ENCODE results near the gene TEKT2. TPM values are rescaled to one million over a fixed set of nuclear protein-coding genes. Genes with fewer than 3 reads are reported as not detected.

Gene TEKT2
- total RNA-seq, 1 experiment from 2014 or later: 0.20 TPM

GRCh38 chr1:36118447-36119204, 34.7 kb downstream of the TEKT2 start:
- H3K9me3 Mint-ChIP-seq: no peaks in the 10 kb centered on the region
- H3K14ac ChIP-seq (ENCODE audit: insufficient read depth, low read length): no peak overlapping the region
- no peak for TF ChIP-seq CTCF (conservative IDR thresholded peaks at IDR 0.05)
- H2BK5ac ChIP-seq (ENCODE audit: insufficient read length, low read length): no peak overlapping the region
- H2BK12ac ChIP-seq (ENCODE audit: insufficient read length, low read depth, low read length): no peak overlapping the region
- no peak overlapping the region for H3K4me2 ChIP-seq (ENCODE audit: insufficient read depth, insufficient read length, low read length)
- H4K8ac ChIP-seq (replicated peaks; ENCODE audit: insufficient read length, low read depth, low read length): no peak overlapping the region
- H3K56ac ChIP-seq (ENCODE audit: insufficient read length, low read depth, low read length): no peak overlapping the region
- H2AFZ ChIP-seq (ENCODE audit: low read length): no peak overlapping the region
- no peak overlapping the region for H4K91ac ChIP-seq (ENCODE audit: insufficient read length, low read depth, low read length)
- H3K27ac ChIP-seq (ENCODE audit: insufficient read length, low read depth, low read length): no peak overlapping the region
- no peaks in the 10 kb centered on the region for H3K79me2 ChIP-seq (ENCODE audit: insufficient read depth, low read length)
- H3K27ac Mint-ChIP-seq: no peak overlapping the region
- peaks cover 3% of the 10 kb centered on the region; the same call in 1 of the 2 replicates for H3K27me3 ChIP-seq (ENCODE audit: insufficient read depth, low read length)
- H4K5ac ChIP-seq (ENCODE audit: insufficient read length, low read depth, low read length): no peak overlapping the region
- H3K27me3 Mint-ChIP-seq (ENCODE audit: low read depth): peaks cover 20% of the 10 kb centered on the region
- no peaks in the 10 kb centered on the region for H3K23me2 ChIP-seq (ENCODE audit: insufficient read length, low read depth, low read length, poor library complexity, severe bottlenecking)
- H3K4ac ChIP-seq (ENCODE audit: low read depth, low read length): no peak overlapping the region
- no peaks in the 10 kb centered on the region for H4K20me1 ChIP-seq (ENCODE audit: control insufficient read depth, insufficient read depth, insufficient read length)
- H3K4me3 Mint-ChIP-seq: no peak overlapping the region
- no peak overlapping the region for H2BK15ac ChIP-seq (ENCODE audit: low read depth, low read length)
- no peak overlapping the region for H3K23ac ChIP-seq (ENCODE audit: insufficient read length, low read depth, low read length)
- peaks cover 7 to 30% of the 10 kb centered on the region in 2 experiments for H3K4me1 Mint-ChIP-seq
- H3K36me3 Mint-ChIP-seq (ENCODE audit: insufficient read depth in 1 of 3, low read depth in 3 of 3): no peaks in the 10 kb centered on the region
- no peak overlapping the region for H3T11ph ChIP-seq (ENCODE audit: low read length)
- no peak overlapping the region for H2AK5ac ChIP-seq (ENCODE audit: insufficient read length, low read length)
- no CpG with 5 or more reads among the region's 10 CpGs for WGBS (ENCODE audit: extremely low coverage, insufficient read length, low lambda C conversion rate)
- H3K9ac ChIP-seq (ENCODE audit: extremely low read depth, insufficient read length, low read length): no peak overlapping the region
- H2BK120ac ChIP-seq (ENCODE audit: low read depth, low read length, poor library complexity, severe bottlenecking): no peak overlapping the region
- H3K4me1 ChIP-seq (ENCODE audit: insufficient read depth, low read length): no peaks in the 10 kb centered on the region
- H3K79me1 ChIP-seq (ENCODE audit: insufficient read depth, low read depth, low read length, poor library complexity, severe bottlenecking): no peaks in the 10 kb centered on the region
- H3K18ac ChIP-seq (ENCODE audit: insufficient read length, low read depth, low read length): no peak overlapping the region
- no peaks in the 10 kb centered on the region for H3K9me3 ChIP-seq (ENCODE audit: control insufficient read depth, low read depth, low read length)
- DNase-seq: no peak
- H2BK20ac ChIP-seq (ENCODE audit: low read depth, low read length, poor library complexity, severe bottlenecking): no peak overlapping the region

Data from H9 (cell line).